Measurements from ENCODE around the gene KCNJ15.

GRCh38 chr21:38284216-38284615, 27.4 kb downstream of the KCNJ15 start:
- TF ChIP-seq POLR2A (IDR thresholded peaks at IDR 0.05) (no peak), EP300 (IDR thresholded peaks at IDR 0.05) (no peak)

All from ovary (tissue), 1 donor.